ENCODE data around the gene MTPN. TPM values are rescaled to one million over a fixed set of nuclear protein-coding genes. Genes with fewer than 3 reads are reported as not detected.

The MTPN gene
- total RNA-seq, 1 experiment from 2014 or later, result 98.2 TPM

DNA sequence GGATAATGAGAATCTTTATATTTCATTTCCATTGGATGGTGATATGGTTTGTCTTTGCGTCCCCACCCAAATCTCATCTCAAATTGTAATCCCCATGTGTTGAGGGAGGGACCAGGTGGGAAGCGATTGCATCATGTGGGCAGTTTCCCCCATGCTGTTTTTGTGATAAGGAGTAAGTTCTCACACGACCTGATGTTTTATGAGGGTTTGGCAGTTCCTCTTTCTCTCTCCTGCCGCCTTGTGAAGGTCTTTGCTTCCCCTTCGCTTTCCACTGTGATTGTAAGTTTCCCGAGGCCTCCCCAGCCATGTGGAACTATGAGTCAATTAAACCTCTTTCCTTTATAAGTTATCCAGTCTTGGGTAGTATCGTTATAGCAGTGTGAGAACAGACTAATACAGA is 59.4 kb downstream of the MTPN start:
- Histone ChIP-seq H4K91ac (ENCODE audit: insufficient read length, low read depth, low read length) (no peak overlapping the region), H3K56ac (ENCODE audit: insufficient read length, low read depth, low read length) (no peak overlapping the region), H3K79me2 (ENCODE audit: insufficient read depth, low read length) (no peaks in the 10 kb centered on the region), H3K14ac (ENCODE audit: insufficient read depth, low read length) (no peak overlapping the region), H3K4me1 (ENCODE audit: insufficient read depth, low read length) (no peaks in the 10 kb centered on the region), H3K9ac (ENCODE audit: extremely low read depth, insufficient read length, low read length) (no peak overlapping the region), H3K27ac (ENCODE audit: insufficient read length, low read depth, low read length) (no peak overlapping the region), H3K23me2 (ENCODE audit: insufficient read length, low read depth, low read length, poor library complexity, severe bottlenecking) (no peaks in the 10 kb centered on the region), H4K5ac (ENCODE audit: insufficient read length, low read depth, low read length) (no peak overlapping the region), H3K23ac (ENCODE audit: insufficient read length, low read depth, low read length) (no peak overlapping the region), H2BK12ac (ENCODE audit: insufficient read length, low read depth, low read length) (no peak overlapping the region), H2AFZ (ENCODE audit: low read length) (no peak overlapping the region), H2BK5ac (ENCODE audit: insufficient read length, low read length) (no peak overlapping the region), H2BK120ac (ENCODE audit: low read depth, low read length, poor library complexity, severe bottlenecking) (no peak overlapping the region), H4K8ac (replicated peaks; ENCODE audit: insufficient read length, low read depth, low read length) (no peak overlapping the region), H2AK5ac (ENCODE audit: insufficient read length, low read length) (no peak overlapping the region), H3T11ph (ENCODE audit: low read length) (no peak overlapping the region), H2BK15ac (ENCODE audit: low read depth, low read length) (no peak overlapping the region), H3K18ac (ENCODE audit: insufficient read length, low read depth, low read length) (no peak overlapping the region), H3K4ac (ENCODE audit: low read depth, low read length) (no peak overlapping the region), H2BK20ac (ENCODE audit: low read depth, low read length, poor library complexity, severe bottlenecking) (no peak overlapping the region), H3K4me2 (ENCODE audit: insufficient read depth, insufficient read length, low read length) (no peak overlapping the region), H3K9me3 (ENCODE audit: control insufficient read depth, low read depth, low read length) (no peaks in the 10 kb centered on the region), H4K20me1 (ENCODE audit: control insufficient read depth, insufficient read depth, insufficient read length) (no peaks in the 10 kb centered on the region), H3K79me1 (ENCODE audit: insufficient read depth, low read depth, low read length, poor library complexity, severe bottlenecking) (no peaks in the 10 kb centered on the region), H3K27me3 (ENCODE audit: insufficient read depth, low read length) (no peaks in the 10 kb centered on the region)
- Mint-ChIP-seq H3K9me3 (no peaks in the 10 kb centered on the region), H3K36me3 (ENCODE audit: insufficient read depth in 1 of 3, low read depth in 3 of 3) (no peaks in the 10 kb centered on the region), H3K27me3 (ENCODE audit: low read depth) (no peaks in the 10 kb centered on the region; the same call in 1 of the 2 replicates), H3K4me1 (peaks cover 3% of the 10 kb centered on the region in 2 experiments; a peak in 2 of 4 replicates), H3K4me3 (no peak overlapping the region), H3K27ac (no peak overlapping the region)
- TF ChIP-seq, protein P1, sequence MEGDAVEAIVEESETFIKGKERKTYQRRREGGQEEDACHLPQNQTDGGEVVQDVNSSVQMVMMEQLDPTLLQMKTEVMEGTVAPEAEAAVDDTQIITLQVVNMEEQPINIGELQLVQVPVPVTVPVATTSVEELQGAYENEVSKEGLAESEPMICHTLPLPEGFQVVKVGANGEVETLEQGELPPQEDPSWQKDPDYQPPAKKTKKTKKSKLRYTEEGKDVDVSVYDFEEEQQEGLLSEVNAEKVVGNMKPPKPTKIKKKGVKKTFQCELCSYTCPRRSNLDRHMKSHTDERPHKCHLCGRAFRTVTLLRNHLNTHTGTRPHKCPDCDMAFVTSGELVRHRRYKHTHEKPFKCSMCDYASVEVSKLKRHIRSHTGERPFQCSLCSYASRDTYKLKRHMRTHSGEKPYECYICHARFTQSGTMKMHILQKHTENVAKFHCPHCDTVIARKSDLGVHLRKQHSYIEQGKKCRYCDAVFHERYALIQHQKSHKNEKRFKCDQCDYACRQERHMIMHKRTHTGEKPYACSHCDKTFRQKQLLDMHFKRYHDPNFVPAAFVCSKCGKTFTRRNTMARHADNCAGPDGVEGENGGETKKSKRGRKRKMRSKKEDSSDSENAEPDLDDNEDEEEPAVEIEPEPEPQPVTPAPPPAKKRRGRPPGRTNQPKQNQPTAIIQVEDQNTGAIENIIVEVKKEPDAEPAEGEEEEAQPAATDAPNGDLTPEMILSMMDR (conservative IDR thresholded peaks at IDR 0.05), result no peak
- WGBS (ENCODE audit: extremely low coverage, insufficient read length, low lambda C conversion rate), result no CpG with 5 or more reads among the region's 7 CpGs
- no peak for DNase-seq

Measured in H9 (cell line).